GM23338 (cell line): ENCODE results near the gene TCAF1. TPM values are rescaled to one million over a fixed set of nuclear protein-coding genes. Genes with fewer than 3 reads are reported as not detected.
"Not testable (repeated sequence)": the region's sequence is repeated elsewhere in the genome, so short reads cannot be mapped to it uniquely, and the experiment has no call there.

ENCODE experiments used
- ATAC-seq: fragments of 200-7000 bp; cut with Tn5 transposase; 3 replicates; pipeline ENCODE4 v1.9.1; 2020
- DNase-seq: peaks from one replicate; pipeline ENCODE4 v3.0.0-alpha.2; 2015; ENCODE audit warnings: low spot score
- H2AFZ ChIP-seq: fragments of 200-600 bp; sonication (generic); 2 replicates; pipeline ENCODE4 v1.8.0; 2016; ENCODE audit warnings: antibody characterized with exemption, mild to moderate bottlenecking, moderate library complexity
- H3F3A ChIP-seq: fragments of 200-600 bp; sonication (generic); replicated peaks from 2 replicates; pipeline ENCODE4 v1.8.0; 2017; ENCODE audit warnings: antibody characterized with exemption, mixed run types, low read depth
- H3K27ac ChIP-seq: fragments of 200-600 bp; sonication (generic); 2 replicates; pipeline ENCODE4 v1.6.1; 2016; ENCODE audit warnings: low read depth
- H3K27me3 ChIP-seq: fragments of 200-600 bp; sonication (generic); 2 replicates; pipeline ENCODE4 v1.8.0; 2016; ENCODE audit warnings: mild to moderate bottlenecking, mixed run types, moderate library complexity; ENCODE audit not compliant: insufficient read depth
- H3K36me3 ChIP-seq: fragments of 200-600 bp; sonication (generic); 2 replicates; pipeline ENCODE4 v1.8.0; 2016; ENCODE audit warnings: mild to moderate bottlenecking; ENCODE audit not compliant: insufficient read depth
- H3K4me1 ChIP-seq: fragments of 200-600 bp; sonication (generic); 2 replicates; pipeline ENCODE4 v1.8.0; 2016; ENCODE audit warnings: mild to moderate bottlenecking, moderate library complexity; ENCODE audit not compliant: insufficient read depth
- H3K4me2 ChIP-seq: fragments of 200-600 bp; sonication (generic); 2 replicates; pipeline ENCODE4 v1.7.1; 2017; ENCODE audit warnings: mixed run types
- H3K4me3 ChIP-seq: fragments of 200-600 bp; sonication (generic); 2 replicates; pipeline ENCODE4 v1.6.1; 2016; ENCODE audit warnings: mixed run types
- H3K79me2 ChIP-seq: fragments of 200-600 bp; sonication (generic); replicated peaks from 2 replicates; pipeline ENCODE4 v1.8.0; 2017; ENCODE audit warnings: mild to moderate bottlenecking; ENCODE audit not compliant: insufficient read depth
- H3K9me2 ChIP-seq: fragments of 200-600 bp; sonication (generic); 2 replicates; pipeline ENCODE4 v1.8.0; 2017; ENCODE audit not compliant: insufficient read depth
- H4K20me1 ChIP-seq: fragments of 200-600 bp; sonication (generic); replicated peaks from 2 replicates; pipeline ENCODE4 v1.8.0; 2017; ENCODE audit warnings: mild to moderate bottlenecking; ENCODE audit not compliant: insufficient read depth
- H3K27ac Mint-ChIP-seq: 2 replicates; pipeline ENCODE4 v1.8.0; 2020; ENCODE audit warnings: inconsistent platforms, mild to moderate bottlenecking, moderate library complexity, mixed read lengths
- H3K27me3 Mint-ChIP-seq: 3 replicates; pipeline ENCODE4 v1.8.0; 2022; ENCODE audit warnings: low read depth, mild to moderate bottlenecking, moderate library complexity, mixed read lengths, inconsistent platforms; ENCODE audit not compliant: insufficient read depth, poor library complexity
- H3K36me3 Mint-ChIP-seq: 3 replicates; pipeline ENCODE4 v1.8.0; 2021; ENCODE audit warnings: low read depth, mild to moderate bottlenecking, inconsistent platforms, moderate library complexity, mixed read lengths
- H3K4me1 Mint-ChIP-seq: 3 replicates; pipeline ENCODE4 v1.8.0; 2020; ENCODE audit warnings: mild to moderate bottlenecking, inconsistent platforms, mixed read lengths
- H3K4me3 Mint-ChIP-seq: 3 replicates; pipeline ENCODE4 v1.8.0; 2021; ENCODE audit warnings: moderate library complexity, mild to moderate bottlenecking, inconsistent platforms, mixed read lengths
- H3K9me3 Mint-ChIP-seq: 3 replicates; pipeline ENCODE4 v1.8.0; 2020; ENCODE audit warnings: moderate library complexity, mild to moderate bottlenecking, inconsistent platforms, mixed read lengths
- CREB1 ChIP-seq: fragments of 250-450 bp; sonication (Bioruptor Pico); IDR thresholded peaks from 2 replicates; pipeline ENCODE4 v1.5.0; 2020; ENCODE audit warnings: low read depth, mild to moderate bottlenecking, moderate library complexity
- CTCF ChIP-seq, 2 experiments: fragments of 200-600 bp in 1 of 2; sonication (generic) in 1 of 2; conservative IDR thresholded peaks; 2 replicates each; pipeline versions ENCODE4 v1.5.1 to v1.6.1; 2016 to 2017; ENCODE audit warnings: antibody characterized with exemption in 2 of 2, low read depth in 2 of 2, mild to moderate bottlenecking in 2 of 2, moderate library complexity in 1 of 2
- ETS1 ChIP-seq: IDR thresholded peaks from 2 replicates; pipeline ENCODE4 v1.6.1; 2016; ENCODE audit warnings: antibody characterized with exemption
- EZH2phosphoT487 ChIP-seq: fragments of 200-600 bp; sonication (generic); IDR thresholded peaks from one replicate; pipeline ENCODE4 v1.8.1; 2018; ENCODE audit warnings: antibody characterized with exemption; ENCODE audit not compliant: unreplicated experiment
- JUNB ChIP-seq: IDR thresholded peaks from one replicate; pipeline ENCODE4 v1.6.1; 2016; ENCODE audit warnings: antibody characterized with exemption; ENCODE audit not compliant: unreplicated experiment
- NANOG ChIP-seq: IDR thresholded peaks from 2 replicates; pipeline ENCODE4 v1.6.1; 2016; ENCODE audit warnings: antibody characterized with exemption, borderline replicate concordance
- POLR2AphosphoS5 ChIP-seq: IDR thresholded peaks from 2 replicates; pipeline ENCODE4 v1.6.1; 2016; ENCODE audit warnings: antibody characterized with exemption, low read depth
- STAT1 ChIP-seq: IDR thresholded peaks from one replicate; pipeline ENCODE4 v1.6.1; 2016; ENCODE audit warnings: antibody characterized with exemption; ENCODE audit not compliant: unreplicated experiment
- ZNF114 ChIP-seq: fragments of 250-450 bp; sonication (Bioruptor Pico); IDR thresholded peaks from 2 replicates; pipeline ENCODE4 v1.5.0; 2020; ENCODE audit warnings: mild to moderate bottlenecking, moderate library complexity
- ZNF331 ChIP-seq: fragments of 250-450 bp; sonication (Bioruptor Pico); IDR thresholded peaks from 2 replicates; pipeline ENCODE4 v1.5.0; 2020; ENCODE audit warnings: low read depth, mild to moderate bottlenecking, moderate library complexity
- polyA plus RNA-seq: library from polyadenylated mRNA; unstranded; fragments of >200 nt; fragmentation: Nextera tagmentation; extraction: Ambion mirVana; gene quantifications from 2 replicates; pipeline ENCODE4 v1.2.1, GENCODE V29; 2016
- total RNA-seq: library from RNA; depleted of rRNA; stranded (reverse); fragments of >200 nt; shearing (Covaris generic); gene quantifications from 2 replicates; pipeline ENCODE4 v1.2.3, GENCODE V29; 2014
- TF ChIP-seq, protein P1 (sequence below): fragments of 250-450 bp; sonication (Bioruptor Pico); IDR thresholded peaks from 2 replicates; pipeline ENCODE4 v1.5.0; 2020; ENCODE audit warnings: mild to moderate bottlenecking, moderate library complexity

TCAF1 gene
- total and polyA plus RNA-seq, 2 experiments from 2014 or later, result 15.5 to 31.3 TPM

- TF ChIP-seq, protein P1, sequence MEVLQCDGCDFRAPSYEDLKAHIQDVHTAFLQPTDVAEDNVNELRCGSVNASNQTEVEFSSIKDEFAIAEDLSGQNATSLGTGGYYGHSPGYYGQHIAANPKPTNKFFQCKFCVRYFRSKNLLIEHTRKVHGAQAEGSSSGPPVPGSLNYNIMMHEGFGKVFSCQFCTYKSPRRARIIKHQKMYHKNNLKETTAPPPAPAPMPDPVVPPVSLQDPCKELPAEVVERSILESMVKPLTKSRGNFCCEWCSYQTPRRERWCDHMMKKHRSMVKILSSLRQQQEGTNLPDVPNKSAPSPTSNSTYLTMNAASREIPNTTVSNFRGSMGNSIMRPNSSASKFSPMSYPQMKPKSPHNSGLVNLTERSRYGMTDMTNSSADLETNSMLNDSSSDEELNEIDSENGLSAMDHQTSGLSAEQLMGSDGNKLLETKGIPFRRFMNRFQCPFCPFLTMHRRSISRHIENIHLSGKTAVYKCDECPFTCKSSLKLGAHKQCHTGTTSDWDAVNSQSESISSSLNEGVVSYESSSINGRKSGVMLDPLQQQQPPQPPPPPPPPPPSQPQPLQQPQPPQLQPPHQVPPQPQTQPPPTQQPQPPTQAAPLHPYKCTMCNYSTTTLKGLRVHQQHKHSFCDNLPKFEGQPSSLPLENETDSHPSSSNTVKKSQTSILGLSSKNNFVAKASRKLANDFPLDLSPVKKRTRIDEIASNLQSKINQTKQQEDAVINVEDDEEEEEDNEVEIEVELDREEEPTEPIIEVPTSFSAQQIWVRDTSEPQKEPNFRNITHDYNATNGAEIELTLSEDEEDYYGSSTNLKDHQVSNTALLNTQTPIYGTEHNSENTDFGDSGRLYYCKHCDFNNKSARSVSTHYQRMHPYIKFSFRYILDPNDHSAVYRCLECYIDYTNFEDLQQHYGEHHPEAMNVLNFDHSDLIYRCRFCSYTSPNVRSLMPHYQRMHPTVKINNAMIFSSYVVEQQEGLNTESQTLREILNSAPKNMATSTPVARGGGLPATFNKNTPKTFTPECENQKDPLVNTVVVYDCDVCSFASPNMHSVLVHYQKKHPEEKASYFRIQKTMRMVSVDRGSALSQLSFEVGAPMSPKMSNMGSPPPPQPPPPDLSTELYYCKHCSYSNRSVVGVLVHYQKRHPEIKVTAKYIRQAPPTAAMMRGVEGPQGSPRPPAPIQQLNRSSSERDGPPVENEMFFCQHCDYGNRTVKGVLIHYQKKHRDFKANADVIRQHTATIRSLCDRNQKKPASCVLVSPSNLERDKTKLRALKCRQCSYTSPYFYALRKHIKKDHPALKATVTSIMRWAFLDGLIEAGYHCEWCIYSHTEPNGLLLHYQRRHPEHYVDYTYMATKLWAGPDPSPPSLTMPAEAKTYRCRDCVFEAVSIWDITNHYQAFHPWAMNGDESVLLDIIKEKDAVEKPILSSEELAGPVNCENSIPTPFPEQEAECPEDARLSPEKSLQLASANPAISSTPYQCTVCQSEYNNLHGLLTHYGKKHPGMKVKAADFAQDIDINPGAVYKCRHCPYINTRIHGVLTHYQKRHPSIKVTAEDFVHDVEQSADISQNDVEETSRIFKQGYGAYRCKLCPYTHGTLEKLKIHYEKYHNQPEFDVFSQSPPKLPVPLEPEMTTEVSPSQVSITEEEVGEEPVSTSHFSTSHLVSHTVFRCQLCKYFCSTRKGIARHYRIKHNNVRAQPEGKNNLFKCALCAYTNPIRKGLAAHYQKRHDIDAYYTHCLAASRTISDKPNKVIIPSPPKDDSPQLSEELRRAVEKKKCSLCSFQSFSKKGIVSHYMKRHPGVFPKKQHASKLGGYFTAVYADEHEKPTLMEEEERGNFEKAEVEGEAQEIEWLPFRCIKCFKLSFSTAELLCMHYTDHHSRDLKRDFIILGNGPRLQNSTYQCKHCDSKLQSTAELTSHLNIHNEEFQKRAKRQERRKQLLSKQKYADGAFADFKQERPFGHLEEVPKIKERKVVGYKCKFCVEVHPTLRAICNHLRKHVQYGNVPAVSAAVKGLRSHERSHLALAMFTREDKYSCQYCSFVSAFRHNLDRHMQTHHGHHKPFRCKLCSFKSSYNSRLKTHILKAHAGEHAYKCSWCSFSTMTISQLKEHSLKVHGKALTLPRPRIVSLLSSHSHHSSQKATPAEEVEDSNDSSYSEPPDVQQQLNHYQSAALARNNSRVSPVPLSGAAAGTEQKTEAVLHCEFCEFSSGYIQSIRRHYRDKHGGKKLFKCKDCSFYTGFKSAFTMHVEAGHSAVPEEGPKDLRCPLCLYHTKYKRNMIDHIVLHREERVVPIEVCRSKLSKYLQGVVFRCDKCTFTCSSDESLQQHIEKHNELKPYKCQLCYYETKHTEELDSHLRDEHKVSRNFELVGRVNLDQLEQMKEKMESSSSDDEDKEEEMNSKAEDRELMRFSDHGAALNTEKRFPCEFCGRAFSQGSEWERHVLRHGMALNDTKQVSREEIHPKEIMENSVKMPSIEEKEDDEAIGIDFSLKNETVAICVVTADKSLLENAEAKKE (CRISPR knock-in tag), result no peak
- TF ChIP-seq JUNB (no peak), ZNF331 (CRISPR knock-in tag) (no peak), STAT1 (no peak), POLR2AphosphoS5 (no peak), EZH2phosphoT487 (no peak), NANOG (no peak), CREB1 (CRISPR knock-in tag) (no peak), CTCF (conservative IDR thresholded peaks at IDR 0.05; ENCODE audit: low read depth in 2 of 2) (no peak; a peak in 1 of 4 replicates), ZNF114 (CRISPR knock-in tag) (no peak), ETS1 (no peak)
Observed at GRCh38 chr7:143876218-143876617, 25.8 kb downstream of the TCAF1 start (continued).

- H3K27ac Mint-ChIP-seq, H3K27me3 Mint-ChIP-seq, H3K4me3 Mint-ChIP-seq, H3K4me3 ChIP-seq, H3K27ac ChIP-seq, H4K20me1 ChIP-seq, H3K79me2 ChIP-seq, H3K4me2 ChIP-seq, H2AFZ ChIP-seq, H3K9me2 ChIP-seq, DNase-seq, H3K36me3 ChIP-seq, H3K36me3 Mint-ChIP-seq, H3K27me3 ChIP-seq, H3F3A ChIP-seq, H3K4me1 ChIP-seq, H3K9me3 Mint-ChIP-seq, ATAC-seq, H3K4me1 Mint-ChIP-seq: not testable (repeated sequence)
Observed at GRCh38 chr7:143873242-143873641, 28.7 kb downstream of the TCAF1 start.

DNA sequence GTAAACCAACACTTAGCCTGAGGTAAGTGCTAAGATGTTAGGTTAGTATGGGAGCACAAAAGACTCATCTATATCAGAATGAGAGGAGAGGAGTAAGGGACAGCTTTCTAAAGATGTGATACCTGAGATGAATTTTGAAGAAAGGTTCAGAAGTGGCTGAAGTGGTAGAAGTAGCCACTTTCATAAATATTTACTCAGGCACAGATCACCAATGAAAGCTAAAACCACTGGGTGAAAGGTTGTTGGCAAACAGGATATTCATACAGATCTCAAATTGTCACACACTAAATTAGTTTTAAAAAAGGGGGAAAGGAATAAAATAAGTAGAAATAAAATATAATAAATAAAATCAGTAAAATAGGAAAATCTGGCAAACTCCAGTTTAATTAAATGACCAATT is 30.4 kb downstream of the TCAF1 start:
- not testable (repeated sequence) for H3K9me2 ChIP-seq, H2AFZ ChIP-seq, H3K36me3 Mint-ChIP-seq, H3K79me2 ChIP-seq, H3K4me3 ChIP-seq, H3K36me3 ChIP-seq, H3F3A ChIP-seq, H3K4me1 ChIP-seq, H3K4me3 Mint-ChIP-seq, H3K9me3 Mint-ChIP-seq, H4K20me1 ChIP-seq, H3K4me2 ChIP-seq, H3K4me1 Mint-ChIP-seq, H3K27me3 ChIP-seq, H3K27ac ChIP-seq, H3K27ac Mint-ChIP-seq, ATAC-seq, DNase-seq, H3K27me3 Mint-ChIP-seq
